Neural cell (in vitro differentiated cells): ENCODE data around the gene TMEM250. TPM values are rescaled to one million over a fixed set of nuclear protein-coding genes. Genes with fewer than 3 reads are reported as not detected.

Source experiments
- H2AFZ ChIP-seq: fragments of 200-600, 300-800 bp; sonication (generic), shearing (Covaris generic); 2 replicates; pipeline ENCODE4 v1.6.0; 2014; ENCODE audit warnings: low read depth, mild to moderate bottlenecking, antibody characterized with exemption, low read length, moderate library complexity
- H3F3A ChIP-seq: fragments of 200-600 bp; shearing (Covaris generic); 2 replicates; pipeline ENCODE4 v1.6.1; 2016; ENCODE audit warnings: mild to moderate bottlenecking, moderate library complexity, mixed read lengths, antibody characterized with exemption, low read length; ENCODE audit not compliant: insufficient read depth, poor library complexity, severe bottlenecking
- H3K27ac ChIP-seq: fragments of 200-600, 300-800 bp; sonication (generic), shearing (Covaris generic); 2 replicates; pipeline ENCODE4 v1.5.1; 2014; ENCODE audit warnings: mild to moderate bottlenecking, low read length, moderate library complexity
- H3K27me3 ChIP-seq: fragments of 300-800, 200-600 bp; sonication (generic), shearing (Covaris generic); 2 replicates; pipeline ENCODE4 v1.6.0; 2014; ENCODE audit warnings: mild to moderate bottlenecking, low read depth, low read length, moderate library complexity; ENCODE audit not compliant: insufficient read depth
- H3K36me3 ChIP-seq: fragments of 300-800, 200-600 bp; sonication (generic), shearing (Covaris generic); 2 replicates; pipeline ENCODE4 v1.5.1; 2014; ENCODE audit warnings: mild to moderate bottlenecking, antibody characterized with exemption, low read length, moderate library complexity; ENCODE audit not compliant: insufficient read depth
- H3K4me2 ChIP-seq: fragments of 300-800, 200-600 bp; sonication (generic), shearing (Covaris generic); 2 replicates; pipeline ENCODE4 v1.6.0; 2014; ENCODE audit warnings: mild to moderate bottlenecking, low read length
- H3K4me3 ChIP-seq: fragments of 300-800, 200-600 bp; sonication (generic), shearing (Covaris generic); 2 replicates; pipeline ENCODE4 v1.5.1; 2014; ENCODE audit warnings: mild to moderate bottlenecking, low read length, moderate library complexity
- H3K79me2 ChIP-seq: fragments of 200-600 bp; shearing (Covaris generic); replicated peaks from 2 replicates; pipeline ENCODE4 v1.6.0; 2014; ENCODE audit warnings: mild to moderate bottlenecking, low read length, moderate library complexity; ENCODE audit not compliant: insufficient read depth
- H3K9ac ChIP-seq: fragments of 300-800, 200-600 bp; sonication (generic), shearing (Covaris generic); 2 replicates; pipeline ENCODE4 v1.6.1; 2016; ENCODE audit warnings: mild to moderate bottlenecking, low read length, mixed read lengths
- H3K9me2 ChIP-seq: fragments of 200-600 bp; shearing (Covaris generic); 2 replicates; pipeline ENCODE4 v1.6.1; 2016; ENCODE audit warnings: mild to moderate bottlenecking, low read length, mixed read lengths; ENCODE audit not compliant: insufficient read depth
- H3K9me3 ChIP-seq: fragments of 200-600, 300-800 bp; sonication (generic), shearing (Covaris generic); 2 replicates; pipeline ENCODE4 v1.6.1; 2016; ENCODE audit warnings: mild to moderate bottlenecking, mixed run types, low read length, moderate library complexity, mixed read lengths
- H4K20me1 ChIP-seq: fragments of 200-600 bp; shearing (Covaris generic); 2 replicates; pipeline ENCODE4 v1.6.1; 2016; ENCODE audit warnings: mild to moderate bottlenecking, mixed run types; ENCODE audit not compliant: insufficient read depth
- CTCF ChIP-seq: fragments of 450-650 bp; IDR thresholded peaks from 2 replicates; pipeline ENCODE4 v1.5.1; 2014; ENCODE audit warnings: antibody characterized with exemption, mild to moderate bottlenecking, moderate library complexity; ENCODE audit not compliant: poor library complexity, severe bottlenecking
- EP300 ChIP-seq: fragments of 450-650 bp; conservative IDR thresholded peaks from 2 replicates; pipeline ENCODE4 v1.6.1; 2014; ENCODE audit warnings: antibody characterized with exemption, mild to moderate bottlenecking, moderate library complexity; ENCODE audit not compliant: poor library complexity, severe bottlenecking
- EZH2 ChIP-seq: fragments of 200-600, 300-800 bp; shearing (Covaris generic), sonication (generic); IDR thresholded peaks from 2 replicates; pipeline ENCODE4 v1.6.1; 2014; ENCODE audit warnings: antibody characterized with exemption, low read length, borderline replicate concordance, mild to moderate bottlenecking; ENCODE audit not compliant: insufficient read depth, poor library complexity, severe bottlenecking
- MXI1 ChIP-seq: fragments of 450-650 bp; conservative IDR thresholded peaks from 2 replicates; pipeline ENCODE4 v1.6.1; 2014; ENCODE audit warnings: antibody characterized with exemption, mild to moderate bottlenecking; ENCODE audit not compliant: poor library complexity, severe bottlenecking
- POLR2AphosphoS5 ChIP-seq: IDR thresholded peaks from 2 replicates; pipeline ENCODE4 v1.6.1; 2012
- RAD21 ChIP-seq: fragments of 450-650 bp; conservative IDR thresholded peaks from 2 replicates; pipeline ENCODE4 v1.6.1; 2014; ENCODE audit warnings: antibody characterized with exemption, mild to moderate bottlenecking, moderate library complexity
- SMC3 ChIP-seq: fragments of 450-650 bp; conservative IDR thresholded peaks from 2 replicates; pipeline ENCODE4 v1.6.1; 2014; ENCODE audit warnings: antibody characterized with exemption, mild to moderate bottlenecking, moderate library complexity; ENCODE audit not compliant: poor library complexity
- TAF1 ChIP-seq: IDR thresholded peaks from 2 replicates; pipeline ENCODE4 v1.6.1; 2012; ENCODE audit warnings: low read depth
- polyA plus RNA-seq: library from polyadenylated mRNA; depleted of rRNA; stranded (reverse); fragments of >200 nt; gene quantifications from 2 replicates; pipeline ENCODE4 v1.2.3, GENCODE V29; 2014
- TF ChIP-seq, protein P1 (sequence below): IDR thresholded peaks from 2 replicates; pipeline ENCODE4 v1.6.1; 2012; ENCODE audit warnings: borderline replicate concordance

TMEM250 gene
- polyA plus RNA-seq, 1 donor from 2014 or later, result 15.0 TPM

GRCh38 chr9:136087741-136088480 lies 30.8 kb downstream of the TMEM250 start:
- H3F3A ChIP-seq, result no peaks in the 10 kb centered on the region
- no peaks in the 10 kb centered on the region for H3K9me2 ChIP-seq
- no peaks in the 10 kb centered on the region for H3K36me3 ChIP-seq
- no peaks in the 10 kb centered on the region for H3K27me3 ChIP-seq
- no peaks in the 10 kb centered on the region for H3K79me2 ChIP-seq
- H4K20me1 ChIP-seq, result no peaks in the 10 kb centered on the region
- TF ChIP-seq RAD21, result no peak
- TF ChIP-seq SMC3, result no peak
- TF ChIP-seq EZH2, result no peak
- no peak for TF ChIP-seq TAF1
- no peak for TF ChIP-seq MXI1
- TF ChIP-seq POLR2AphosphoS5, result no peak
- TF ChIP-seq EP300, result no peak
- TF ChIP-seq, protein P1, sequence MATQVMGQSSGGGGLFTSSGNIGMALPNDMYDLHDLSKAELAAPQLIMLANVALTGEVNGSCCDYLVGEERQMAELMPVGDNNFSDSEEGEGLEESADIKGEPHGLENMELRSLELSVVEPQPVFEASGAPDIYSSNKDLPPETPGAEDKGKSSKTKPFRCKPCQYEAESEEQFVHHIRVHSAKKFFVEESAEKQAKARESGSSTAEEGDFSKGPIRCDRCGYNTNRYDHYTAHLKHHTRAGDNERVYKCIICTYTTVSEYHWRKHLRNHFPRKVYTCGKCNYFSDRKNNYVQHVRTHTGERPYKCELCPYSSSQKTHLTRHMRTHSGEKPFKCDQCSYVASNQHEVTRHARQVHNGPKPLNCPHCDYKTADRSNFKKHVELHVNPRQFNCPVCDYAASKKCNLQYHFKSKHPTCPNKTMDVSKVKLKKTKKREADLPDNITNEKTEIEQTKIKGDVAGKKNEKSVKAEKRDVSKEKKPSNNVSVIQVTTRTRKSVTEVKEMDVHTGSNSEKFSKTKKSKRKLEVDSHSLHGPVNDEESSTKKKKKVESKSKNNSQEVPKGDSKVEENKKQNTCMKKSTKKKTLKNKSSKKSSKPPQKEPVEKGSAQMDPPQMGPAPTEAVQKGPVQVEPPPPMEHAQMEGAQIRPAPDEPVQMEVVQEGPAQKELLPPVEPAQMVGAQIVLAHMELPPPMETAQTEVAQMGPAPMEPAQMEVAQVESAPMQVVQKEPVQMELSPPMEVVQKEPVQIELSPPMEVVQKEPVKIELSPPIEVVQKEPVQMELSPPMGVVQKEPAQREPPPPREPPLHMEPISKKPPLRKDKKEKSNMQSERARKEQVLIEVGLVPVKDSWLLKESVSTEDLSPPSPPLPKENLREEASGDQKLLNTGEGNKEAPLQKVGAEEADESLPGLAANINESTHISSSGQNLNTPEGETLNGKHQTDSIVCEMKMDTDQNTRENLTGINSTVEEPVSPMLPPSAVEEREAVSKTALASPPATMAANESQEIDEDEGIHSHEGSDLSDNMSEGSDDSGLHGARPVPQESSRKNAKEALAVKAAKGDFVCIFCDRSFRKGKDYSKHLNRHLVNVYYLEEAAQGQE, result no peak
- no peak for TF ChIP-seq CTCF
- H2AFZ ChIP-seq, result no peak overlapping the region
- no peaks in the 10 kb centered on the region for H3K9me3 ChIP-seq
- H3K9ac ChIP-seq, result no peak overlapping the region
- no peak overlapping the region for H3K4me2 ChIP-seq
- no peak overlapping the region for H3K4me3 ChIP-seq
- H3K27ac ChIP-seq, result no peak overlapping the region

- no peaks in the 10 kb centered on the region for H3K9me3 ChIP-seq
- TF ChIP-seq RAD21 (no peak), MXI1 (no peak), EZH2 (no peak), SMC3 (no peak), POLR2AphosphoS5 (no peak), EP300 (no peak)
- no peak overlapping the region for H3K4me2 ChIP-seq
- H3K27me3 ChIP-seq, result no peaks in the 10 kb centered on the region
- H3K36me3 ChIP-seq, result no peaks in the 10 kb centered on the region
- no peaks in the 10 kb centered on the region for H3K9me2 ChIP-seq
- H3K27ac ChIP-seq, result no peak overlapping the region
- H3K79me2 ChIP-seq, result no peaks in the 10 kb centered on the region
- no peak overlapping the region for H3K9ac ChIP-seq
- no peak overlapping the region for H3K4me3 ChIP-seq
- H4K20me1 ChIP-seq, result no peaks in the 10 kb centered on the region
- no peaks in the 10 kb centered on the region for H3F3A ChIP-seq
- no peak overlapping the region for H2AFZ ChIP-seq
These were observed 31.5 kb downstream of the TMEM250 start for GRCh38 chr9:136086951-136087740.
